Tibial artery (tissue), 4 donors: ENCODE data around the gene DNAH14.
"Not testable (repeated sequence)": the region's sequence is repeated elsewhere in the genome, so short reads cannot be mapped to it uniquely, and the experiment has no call there.

Experiments used
- DNase-seq, 2 donors: peaks; one replicate each; pipeline ENCODE4 v3.0.0-alpha.2; 2019
- H3K27ac ChIP-seq, 2 donors: fragments of 200-600 bp; sonication (generic) in 1 of 2; 1 replicate in 1 of 2; 2 replicates in 1 of 2; pipeline ENCODE4 v1.5.1; 2018 to 2019; ENCODE audit warnings: mild to moderate bottlenecking in 1 of 2
- H3K27me3 ChIP-seq, 2 donors: fragments of 200-600 bp; sonication (generic) in 1 of 2; one replicate each; pipeline versions ENCODE4 v1.5.1 to v1.6.0; 2016 to 2019
- H3K36me3 ChIP-seq, 3 donors: fragments of 200-600 bp; sonication (generic) in 2 of 3; one replicate each; pipeline ENCODE4 v1.5.1; 2016 to 2019; ENCODE audit warnings: mild to moderate bottlenecking in 2 of 3
- H3K4me1 ChIP-seq, 4 donors: fragments of 200-600 bp; sonication (generic) in 2 of 4; 1 replicate in 3 of 4; 2 replicates in 1 of 4; pipeline ENCODE4 v1.5.1; 2016 to 2019
- H3K4me3 ChIP-seq, 2 donors: fragments of 200-600 bp; sonication (generic) in 1 of 2; 1 replicate in 1 of 2; 2 replicates in 1 of 2; pipeline ENCODE4 v1.5.1; 2018 to 2019; ENCODE audit warnings: mild to moderate bottlenecking in 2 of 2
- H3K9me3 ChIP-seq, 3 donors: fragments of 200-600 bp; sonication (generic) in 1 of 3; one replicate each; pipeline ENCODE4 v1.5.1; 2016 to 2019
- CTCF ChIP-seq, 2 experiments: fragments of 200-600 bp in 1 of 2; fragments of 450-650 bp in 1 of 2; IDR thresholded peaks; one replicate each; pipeline ENCODE4 v1.5.1; 2017 to 2019; ENCODE audit warnings: antibody characterized with exemption in 2 of 2, mild to moderate bottlenecking in 1 of 2, moderate library complexity in 1 of 2
- intact Hi-C: fragments of 100-400 bp; cut with DNase I; formaldehyde crosslinking; loops from one replicate; pipeline ENCODE4 v1.15.0; 2023; ENCODE audit warnings: low total_unique reads

Gene DNAH14

GRCh38 chr1:225179686-225180085 lies 250.2 kb downstream of the DNAH14 start:
- no peak for TF ChIP-seq CTCF (IDR thresholded peaks at IDR 0.05)
- Histone ChIP-seq H3K4me3 (no peak overlapping the region), H3K9me3 (peaks cover 0 to 19% (median 0%) of the 10 kb centered on the region in 3 donors), H3K27me3 (no peaks in the 10 kb centered on the region), H3K36me3 (no peaks in the 10 kb centered on the region), H3K4me1 (no peaks in the 10 kb centered on the region), H3K27ac (no peak overlapping the region)
- intact Hi-C loops: no loop called here
- DNase-seq: no peak

GRCh38 chr1:225182716-225183115 lies 253.2 kb downstream of the DNAH14 start:
- H3K4me3 ChIP-seq: no peak overlapping the region
- no peaks in the 10 kb centered on the region for H3K27me3 ChIP-seq
- no peak for TF ChIP-seq CTCF (IDR thresholded peaks at IDR 0.05)
- H3K36me3 ChIP-seq: no peaks in the 10 kb centered on the region
- H3K27ac ChIP-seq: no peak overlapping the region
- no peak for DNase-seq
- peaks cover 0 to 13% (median 0%) of the 10 kb centered on the region in 3 donors for H3K9me3 ChIP-seq
- H3K4me1 ChIP-seq: no peaks in the 10 kb centered on the region
- intact Hi-C loops: no loop called here

GRCh38 chr1:225191199-225191753 lies 261.8 kb downstream of the DNAH14 start:
- no peak overlapping the region for H3K4me3 ChIP-seq
- no peak for DNase-seq
- H3K4me1 ChIP-seq: no peaks in the 10 kb centered on the region
- H3K27ac ChIP-seq: no peak overlapping the region
- TF ChIP-seq CTCF (IDR thresholded peaks at IDR 0.05): no peak
- H3K36me3 ChIP-seq: no peaks in the 10 kb centered on the region
- no peaks in the 10 kb centered on the region for H3K27me3 ChIP-seq
- intact Hi-C loops: no loop called here
- H3K9me3 ChIP-seq: peaks cover 0 to 7% (median 0%) of the 10 kb centered on the region in 3 donors

- Histone ChIP-seq H3K27ac (no peak overlapping the region), H3K9me3 (no peaks in the 10 kb centered on the region), H3K4me1 (no peaks in the 10 kb centered on the region), H3K4me3 (no peak overlapping the region), H3K27me3 (no peaks in the 10 kb centered on the region), H3K36me3 (no peaks in the 10 kb centered on the region)
- no peak for TF ChIP-seq CTCF (IDR thresholded peaks at IDR 0.05)
- no peak for DNase-seq
- intact Hi-C loops: no loop called here
These were observed 272.0 kb downstream of the DNAH14 start for GRCh38 chr1:225201447-225201846.

GRCh38 chr1:225207791-225208190 lies 278.3 kb downstream of the DNAH14 start:
- H3K4me3 ChIP-seq: no peak overlapping the region
- no peaks in the 10 kb centered on the region for H3K4me1 ChIP-seq
- no peak overlapping the region for H3K27ac ChIP-seq
- no peaks in the 10 kb centered on the region for H3K36me3 ChIP-seq
- H3K9me3 ChIP-seq: peaks cover 0 to 8% (median 0%) of the 10 kb centered on the region in 3 donors
- DNase-seq: no peak
- no peak for TF ChIP-seq CTCF (IDR thresholded peaks at IDR 0.05)
- intact Hi-C loops: no loop called here
- no peaks in the 10 kb centered on the region for H3K27me3 ChIP-seq

GRCh38 chr1:225209153-225209552 lies 279.7 kb downstream of the DNAH14 start:
- H3K36me3 ChIP-seq: no peaks in the 10 kb centered on the region
- DNase-seq: no peak
- intact Hi-C loops: no loop called here
- no peak for TF ChIP-seq CTCF (IDR thresholded peaks at IDR 0.05)
- H3K9me3 ChIP-seq: peaks cover 0 to 8% (median 0%) of the 10 kb centered on the region in 3 donors
- no peak overlapping the region for H3K4me3 ChIP-seq
- no peaks in the 10 kb centered on the region for H3K27me3 ChIP-seq
- no peak overlapping the region for H3K27ac ChIP-seq
- no peaks in the 10 kb centered on the region for H3K4me1 ChIP-seq

- H3K9me3 ChIP-seq, DNase-seq, H3K27ac ChIP-seq, intact Hi-C loops, H3K4me3 ChIP-seq, H3K4me1 ChIP-seq, H3K27me3 ChIP-seq, H3K36me3 ChIP-seq: not testable (repeated sequence)
These were observed 280.7 kb downstream of the DNAH14 start for GRCh38 chr1:225210180-225210579.

GRCh38 chr1:225211694-225212442 lies 282.4 kb downstream of the DNAH14 start:
- DNase-seq, H3K36me3 ChIP-seq, H3K4me1 ChIP-seq, H3K4me3 ChIP-seq, H3K27ac ChIP-seq, H3K27me3 ChIP-seq, H3K9me3 ChIP-seq, intact Hi-C loops: not testable (repeated sequence)
